Small intestine (tissue), 7 donors: Measurements from ENCODE around the gene RBM44. TPM values are rescaled to one million over a fixed set of nuclear protein-coding genes. Genes with fewer than 3 reads are reported as not detected.
"Not testable (repeated sequence)": the region's sequence is repeated elsewhere in the genome, so short reads cannot be mapped to it uniquely, and the experiment has no call there.

Experiments used
- DNase-seq, 2 donors: peaks; one replicate each; pipeline versions ENCODE4 v3.0.0 to v3.0.0-alpha.2; 2013
- FAIRE-seq: peaks from 2 replicates; lab custom pipeline; 2012; peaks lifted over from hg19 to GRCh38; lab: Jason Lieb, UNC
- H3K27ac ChIP-seq, 3 donors: one replicate each; pipeline ENCODE4 v1.5.1; 2013; ENCODE audit warnings: low read length in 2 of 3, mild to moderate bottlenecking in 2 of 3, control low read depth in 1 of 3, inconsistent platforms in 1 of 3, low read depth in 1 of 3, moderate library complexity in 1 of 3
- H3K27me3 ChIP-seq, 3 donors: one replicate each; pipeline ENCODE4 v1.6.1; 2013; ENCODE audit warnings: low read length in 3 of 3, inconsistent platforms in 1 of 3; ENCODE audit not compliant: control insufficient read depth in 3 of 3, insufficient read depth in 3 of 3
- H3K36me3 ChIP-seq, 3 donors: one replicate each; pipeline ENCODE4 v1.6.1; 2013; ENCODE audit warnings: low read length in 3 of 3, inconsistent platforms in 1 of 3, low read depth in 1 of 3, mild to moderate bottlenecking in 1 of 3, moderate library complexity in 1 of 3; ENCODE audit not compliant: control insufficient read depth in 3 of 3, insufficient read depth in 2 of 3
- H3K4me1 ChIP-seq, 3 donors: one replicate each; pipeline ENCODE4 v1.6.1; 2013; ENCODE audit warnings: low read length in 2 of 3, inconsistent platforms in 1 of 3, low read depth in 1 of 3, mild to moderate bottlenecking in 1 of 3, moderate library complexity in 1 of 3; ENCODE audit not compliant: control insufficient read depth in 3 of 3, insufficient read depth in 2 of 3
- H3K4me3 ChIP-seq, 3 donors: one replicate each; pipeline ENCODE4 v1.5.1; 2013; ENCODE audit warnings: low read length in 3 of 3, control low read depth in 1 of 3, inconsistent platforms in 1 of 3, low read depth in 1 of 3, mild to moderate bottlenecking in 1 of 3, moderate library complexity in 1 of 3
- H3K9me3 ChIP-seq, 2 donors: one replicate each; pipeline ENCODE4 v1.6.1; 2013; ENCODE audit warnings: low read depth in 1 of 2, low read length in 1 of 2; ENCODE audit not compliant: control insufficient read depth in 2 of 2, insufficient read depth in 1 of 2
- WGBS, 3 donors: extraction: QIAGEN DNeasy Blood & Tissue Kit; methylation state at CpG; one replicate each; pipeline ENCODE4 v1.1.7; 2013; 5-methylcytosine and 5-hydroxymethylcytosine counted together
- polyA plus RNA-seq, 4 donors: library from polyadenylated mRNA; stranded (reverse) in 3 of 4; unstranded in 1 of 4; fragments of 200-250 nt in 3 of 4; fragments of 120-200 nt in 1 of 4; gene quantifications; one replicate each; pipeline versions ENCODE4 v1.2.1 to v1.2.3, GENCODE V29; 2013
- donor health status: healthy with polysubstance abuse.
- donor health status: control.
- donor health status: control.
- donor health status: Bipolar disorder and iron deficiency.
- donor health status: healthy.

The RBM44 gene
- polyA plus RNA-seq, 4 donors, result 0.12 to 0.30 (median 0.22) TPM; not detected in 1

GRCh38 chr2:237841051-237841450 lies 42.5 kb downstream of the RBM44 start:
- WGBS, 3 donors, result 64 to 83% (median 69%) methylated on average over 4 of the region's 4 CpGs
- FAIRE-seq, result no peak
- no peaks in the 10 kb centered on the region for H3K27me3 ChIP-seq

DNA sequence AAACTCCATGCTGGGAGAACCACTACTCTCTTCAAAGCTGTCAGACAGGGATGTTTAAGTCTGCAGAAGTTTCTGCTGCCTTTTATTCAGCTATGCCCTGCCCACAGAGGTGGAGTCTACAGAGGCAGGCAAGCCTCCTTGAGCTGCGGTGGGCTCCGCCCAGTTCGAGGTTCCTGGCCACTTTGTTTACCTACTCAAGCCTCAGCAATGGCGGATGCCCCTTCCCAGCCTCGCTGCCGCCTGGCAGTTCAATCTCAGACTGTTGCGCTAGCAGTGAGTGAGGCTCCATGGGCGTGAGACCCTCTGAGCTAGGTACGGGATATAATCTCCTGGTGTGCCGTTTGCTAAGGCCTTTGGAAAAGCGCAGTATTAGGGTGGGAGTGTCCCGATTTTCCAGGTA lies 50.4 kb downstream of the RBM44 start:
- not testable (repeated sequence) for H3K36me3 ChIP-seq, H3K27me3 ChIP-seq, H3K4me3 ChIP-seq, FAIRE-seq, H3K4me1 ChIP-seq, DNase-seq, H3K27ac ChIP-seq, H3K9me3 ChIP-seq
- WGBS, 3 donors, result 93 to 95% (median 95%) methylated on average over 12 of the region's 12 CpGs

More at GRCh38 chr2:237841051-237841450, 42.5 kb downstream of the RBM44 start:
- no peaks in the 10 kb centered on the region for H3K4me1 ChIP-seq
- DNase-seq, result no peak
- no peaks in the 10 kb centered on the region for H3K9me3 ChIP-seq
- no peak overlapping the region for H3K27ac ChIP-seq
- no peak overlapping the region for H3K4me3 ChIP-seq
- H3K36me3 ChIP-seq, result no peaks in the 10 kb centered on the region

GRCh38 chr2:237854295-237854694 lies 55.7 kb downstream of the RBM44 start:
- H3K4me3 ChIP-seq, result no peak overlapping the region
- H3K36me3 ChIP-seq, result no peaks in the 10 kb centered on the region
- H3K27ac ChIP-seq, result no peak overlapping the region
- peaks cover 0 to under 1% of the 10 kb centered on the region in 2 donors for H3K9me3 ChIP-seq
- FAIRE-seq (no peak), DNase-seq (no peak)
- peaks cover 0 to 3% (median 0%) of the 10 kb centered on the region in 3 donors for H3K27me3 ChIP-seq
- 49 to 73% (median 65%) methylated on average over 3 of the region's 3 CpGs for WGBS, 3 donors
- H3K4me1 ChIP-seq, result peaks cover 0 to 7% (median 0%) of the 10 kb centered on the region in 3 donors

GRCh38 chr2:237857791-237858190 lies 59.2 kb downstream of the RBM44 start:
- WGBS, 3 donors, result 76 to 86% (median 79%) methylated on average over 7 to 8 of the region's 8 CpGs

GRCh38 chr2:237858294-237859081 lies 59.9 kb downstream of the RBM44 start:
- H3K27ac ChIP-seq, result peak overlapping the region in 2 of 3 donors; percentile 18 to 69

More at GRCh38 chr2:237857791-237858190, 59.2 kb downstream of the RBM44 start:
- peaks cover 0 to 3% (median 0%) of the 10 kb centered on the region in 3 donors for H3K27me3 ChIP-seq
- no peak overlapping the region for H3K4me3 ChIP-seq
- peaks cover 0 to 18% (median 0%) of the 10 kb centered on the region in 3 donors for H3K4me1 ChIP-seq
- H3K9me3 ChIP-seq, result no peaks in the 10 kb centered on the region
- FAIRE-seq (no peak), DNase-seq (no peak)
- H3K36me3 ChIP-seq, result peaks cover 0 to 5% (median 0%) of the 10 kb centered on the region in 3 donors
- H3K27ac ChIP-seq, result no peak overlapping the region

DNA sequence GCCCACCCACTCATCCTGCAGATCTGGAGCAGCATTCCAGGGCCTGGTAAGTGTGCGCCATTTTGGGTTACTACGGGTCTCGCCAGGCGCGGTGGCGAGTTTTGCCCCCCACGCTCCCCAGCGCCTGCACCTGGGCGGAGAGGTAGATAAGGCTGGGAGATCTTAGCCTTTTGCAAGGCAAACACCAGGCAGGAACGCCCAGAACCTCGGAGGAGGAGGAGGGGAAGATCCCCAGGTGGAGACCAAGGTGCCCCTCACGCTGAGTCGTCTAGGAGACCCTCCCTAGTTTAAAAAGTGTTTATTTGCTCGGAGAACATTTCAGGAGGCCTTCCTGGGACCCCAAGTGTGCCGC lies 60.5 kb downstream of the RBM44 start:
- Histone ChIP-seq H3K4me3 (peak overlapping the region in 2 of 3 donors; percentile 46 to 70), H3K36me3 (peaks cover 0 to 16% (median 0%) of the 10 kb centered on the region in 3 donors), H3K9me3 (no peaks in the 10 kb centered on the region), H3K27me3 (peaks cover 0 to 3% (median 0%) of the 10 kb centered on the region in 3 donors), H3K27ac (peak overlapping the region in 2 of 3 donors; percentile 18 to 69), H3K4me1 (peaks cover 5 to 31% (median 6%) of the 10 kb centered on the region in 3 donors)
- DNase-seq (peak; percentile 28 to 64), FAIRE-seq (no peak)
- WGBS, 3 donors, result 8 to 43% (median 37%) methylated on average over 15 of the region's 15 CpGs

More at GRCh38 chr2:237858294-237859081, 59.9 kb downstream of the RBM44 start:
- Histone ChIP-seq H3K27me3 (peaks cover 0 to 3% (median 0%) of the 10 kb centered on the region in 3 donors), H3K36me3 (peaks cover 0 to 11% (median 0%) of the 10 kb centered on the region in 3 donors), H3K9me3 (no peaks in the 10 kb centered on the region), H3K4me1 (peaks cover 0 to 25% (median 2%) of the 10 kb centered on the region in 3 donors), H3K4me3 (peak overlapping the region in 2 of 3 donors; percentile 46 to 70)
- DNase-seq (peak; percentile 83 to 86), FAIRE-seq (no peak)
- WGBS, 3 donors, result 20 to 38% (median 34%) methylated on average over 14 of the region's 14 CpGs

DNA sequence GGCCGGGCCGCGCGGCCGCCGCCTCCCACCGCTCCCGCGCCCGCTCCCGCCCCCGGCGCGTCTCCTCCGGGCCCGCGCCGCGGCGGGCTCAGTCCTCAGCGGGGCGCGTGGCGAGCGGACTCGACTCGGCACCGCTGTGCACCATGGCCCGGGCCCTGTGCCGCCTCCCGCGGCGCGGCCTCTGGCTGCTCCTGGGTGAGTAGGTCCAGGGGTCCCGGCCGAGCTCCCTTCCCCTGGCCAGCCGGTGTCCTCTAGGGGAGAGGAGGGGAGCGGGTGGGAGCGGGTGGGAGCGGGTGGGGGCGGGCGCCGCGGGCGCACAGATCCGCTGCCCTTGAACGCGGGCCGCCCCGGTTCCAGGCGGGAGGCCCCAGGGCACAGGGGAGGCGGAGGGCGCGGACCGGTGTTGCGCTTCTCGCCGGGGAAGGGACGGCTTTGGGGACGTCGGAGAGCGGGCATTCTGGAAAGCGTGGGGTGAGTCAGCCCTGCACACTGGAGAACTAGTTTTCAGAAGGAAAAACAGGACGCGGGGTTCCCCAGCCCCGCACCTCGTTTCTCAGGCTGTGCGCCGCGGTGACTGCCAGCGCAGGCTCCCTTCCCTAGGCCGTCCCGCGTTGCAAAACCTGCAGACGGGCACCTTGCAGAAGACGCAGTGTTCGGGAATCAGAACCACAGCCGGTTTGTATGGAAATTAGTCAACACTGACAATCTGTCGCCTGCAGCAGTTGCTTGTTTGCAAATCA lies 61.1 kb downstream of the RBM44 start, which contains the start of gene RAMP1:
RAMP1 (plus strand) TSS at position 91 of the 740 bp plus-strand sequence; CDS start at position 144, 53 bp downstream.
- H3K36me3 ChIP-seq, result peaks cover 0 to 22% (median 0%) of the 10 kb centered on the region in 3 donors
- DNase-seq, result peak; percentile 37 to 69
- H3K4me3 ChIP-seq, result peak within 1 kb of the TSS in 2 of 3 donors; percentile 56 to 70
- FAIRE-seq, result no peak
- peak within 1 kb of the TSS; percentile 67 to 84 (median 81) for H3K27ac ChIP-seq
- peaks cover 0 to 3% (median 0%) of the 10 kb centered on the region in 3 donors for H3K27me3 ChIP-seq
- H3K9me3 ChIP-seq, result no peaks in the 10 kb centered on the region
- WGBS, 3 donors, result 2 to 4% (median 3%) methylated on average over 20 to 79 of the region's 79 CpGs
- peaks cover 7 to 37% (median 8%) of the 10 kb centered on the region in 3 donors for H3K4me1 ChIP-seq
